Occipital lobe (tissue), 2 donors: ENCODE results near the gene JAKMIP2. TPM values are rescaled to one million over a fixed set of nuclear protein-coding genes. Genes with fewer than 3 reads are reported as not detected.

Experiments
- DNase-seq: peaks from one replicate; lab custom pipeline; 2025; lab: John Stamatoyannopoulos, UW
- total RNA-seq: library from RNA; depleted of rRNA; stranded (reverse); fragments of >200 nt; gene quantifications from one replicate; pipeline ENCODE4 v1.2.3, GENCODE V29; 2014

JAKMIP2 gene
- total RNA-seq, 1 donor from 2014 or later: 67.7 TPM

- no peak for DNase-seq
Observed at GRCh38 chr5:147789820-147790219, 7.3 kb upstream of the JAKMIP2 start.

GRCh38 chr5:147788023-147788422 lies 5.5 kb upstream of the JAKMIP2 start:
- DNase-seq: no peak

GRCh38 chr5:147786142-147786541 lies 3.6 kb upstream of the JAKMIP2 start:
- DNase-seq: no peak

DNA sequence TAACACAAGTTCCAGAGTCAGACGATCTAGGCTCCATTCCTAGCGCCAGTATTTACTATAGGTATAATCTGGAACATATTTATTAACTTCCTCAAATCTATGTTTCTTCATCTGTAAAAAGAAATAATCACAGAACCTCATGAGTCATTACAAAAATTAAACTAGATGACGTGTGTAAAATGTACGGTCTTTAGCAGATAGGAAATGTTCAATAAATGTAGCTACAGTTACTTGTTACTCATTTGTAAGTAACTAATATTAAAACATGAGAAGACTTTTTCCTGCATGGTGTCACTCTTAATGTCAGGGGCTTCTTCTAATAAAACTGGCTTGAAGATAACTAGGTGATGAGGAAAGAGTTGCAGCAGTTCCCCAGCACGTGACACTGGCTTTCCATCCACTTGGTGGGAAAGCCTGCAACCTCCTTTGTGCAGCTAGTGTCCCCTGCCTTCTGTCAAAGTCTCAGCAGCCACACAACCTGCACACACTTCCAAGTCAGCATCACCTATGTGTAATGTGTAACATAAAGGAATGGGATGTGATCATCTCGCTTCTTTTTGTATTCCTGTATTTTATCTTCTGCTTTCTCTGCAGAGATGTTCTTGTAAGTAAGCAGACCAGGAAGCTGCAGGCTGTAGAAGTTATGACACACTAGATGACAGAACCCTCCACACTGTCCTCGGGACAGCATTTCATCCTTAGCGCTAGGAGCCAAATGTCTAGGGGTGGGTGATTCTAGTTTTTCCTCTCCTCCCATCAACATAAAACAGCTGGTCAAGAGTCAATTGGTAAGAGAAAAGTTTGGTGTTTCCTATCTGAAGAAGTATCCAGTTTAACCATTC lies 1.8 kb upstream of the JAKMIP2 start:
- DNase-seq: no peak

DNA sequence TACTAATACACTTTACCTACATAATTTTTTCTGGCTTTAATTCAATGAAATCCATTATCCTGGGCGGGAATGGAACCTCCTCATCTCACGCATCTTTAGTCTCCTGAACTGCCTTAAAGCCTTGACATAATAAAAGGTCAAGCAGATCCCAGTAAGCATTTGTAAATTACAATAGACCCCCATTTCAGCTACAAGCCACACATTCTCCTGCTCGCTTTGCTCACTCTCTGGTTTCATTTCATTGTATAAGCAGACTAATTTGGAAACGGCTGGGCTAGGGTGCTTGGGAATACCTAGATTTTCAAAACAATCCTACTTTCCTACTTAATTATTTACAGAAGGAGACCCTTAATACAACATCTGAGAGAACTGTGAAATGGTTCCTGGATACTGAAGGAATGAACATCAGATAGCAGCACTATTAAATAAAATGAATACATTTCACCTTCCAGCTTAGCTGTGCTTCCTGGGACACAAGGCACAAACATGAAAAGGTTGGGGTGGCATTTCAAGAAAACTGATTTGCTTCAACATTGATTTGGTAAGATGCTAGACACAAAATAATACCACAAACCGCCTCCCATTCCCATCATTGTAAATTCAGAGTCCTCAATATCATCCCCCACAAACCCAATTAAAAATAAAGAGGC lies 1.5 kb downstream of the JAKMIP2 start:
- no peak for DNase-seq

DNA sequence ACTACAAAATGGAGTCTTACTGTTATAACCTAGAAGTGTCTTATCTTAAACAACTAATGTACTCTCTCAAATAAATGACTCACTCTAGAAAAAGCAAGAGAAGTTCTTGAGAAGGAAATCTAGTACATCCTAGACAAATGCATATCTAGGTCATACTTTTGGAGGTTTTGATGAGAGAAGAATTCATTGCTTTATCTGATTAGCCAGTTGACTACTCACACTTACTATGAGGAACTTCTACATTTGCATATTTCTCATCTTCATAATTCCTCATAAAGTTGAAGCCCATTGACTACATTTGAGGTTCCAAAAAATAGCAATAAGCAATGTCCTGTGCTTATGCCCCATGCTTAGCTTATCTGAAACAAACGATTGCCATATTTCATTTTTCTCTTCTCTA lies 2.8 kb downstream of the JAKMIP2 start:
- DNase-seq: no peak

DNA sequence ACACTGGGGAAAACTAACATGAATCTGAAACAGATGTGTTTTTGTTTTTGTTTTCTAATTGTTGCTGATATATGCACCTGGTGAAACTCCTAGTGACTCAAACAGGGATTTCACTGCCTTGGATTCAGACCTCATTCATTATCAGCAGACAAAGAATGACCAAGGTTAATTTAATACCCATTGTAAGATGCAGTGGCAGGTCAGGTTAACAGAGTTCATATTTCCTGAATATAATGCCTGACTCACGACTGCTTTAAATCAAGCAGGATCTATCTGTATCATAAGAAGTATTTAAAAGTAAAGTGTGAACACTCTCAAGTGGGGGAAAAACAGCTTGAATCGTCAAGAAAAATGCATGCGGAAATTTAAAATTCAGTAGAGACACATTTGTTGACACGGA lies 5.5 kb downstream of the JAKMIP2 start:
- DNase-seq: no peak

DNA sequence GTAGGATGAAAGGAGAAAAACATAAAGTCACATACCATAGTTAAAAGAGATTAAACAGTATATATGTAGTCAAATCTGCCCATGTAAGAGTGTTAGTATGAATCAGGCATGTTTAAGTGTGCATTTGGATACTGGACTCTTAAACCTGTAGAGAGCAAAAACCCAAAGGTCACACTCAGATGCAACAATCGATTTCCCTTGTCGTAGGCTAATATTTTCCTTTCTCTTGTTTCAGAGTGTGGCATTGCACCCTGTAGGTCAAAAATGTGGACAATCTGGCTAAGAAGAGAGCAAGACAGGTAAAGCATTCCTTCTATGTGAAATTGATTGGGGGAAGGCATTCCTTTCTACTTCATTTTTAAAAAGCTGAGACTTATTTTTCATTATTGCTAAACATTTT lies 8.9 kb downstream of the JAKMIP2 start:
- DNase-seq: no peak

- no peak for DNase-seq
Observed at GRCh38 chr5:147773139-147773538, 9.4 kb downstream of the JAKMIP2 start.

GRCh38 chr5:147767048-147767447 lies 15.5 kb downstream of the JAKMIP2 start:
- no peak for DNase-seq

- DNase-seq: no peak
Observed at GRCh38 chr5:147763791-147764525, 18.6 kb downstream of the JAKMIP2 start.

DNA sequence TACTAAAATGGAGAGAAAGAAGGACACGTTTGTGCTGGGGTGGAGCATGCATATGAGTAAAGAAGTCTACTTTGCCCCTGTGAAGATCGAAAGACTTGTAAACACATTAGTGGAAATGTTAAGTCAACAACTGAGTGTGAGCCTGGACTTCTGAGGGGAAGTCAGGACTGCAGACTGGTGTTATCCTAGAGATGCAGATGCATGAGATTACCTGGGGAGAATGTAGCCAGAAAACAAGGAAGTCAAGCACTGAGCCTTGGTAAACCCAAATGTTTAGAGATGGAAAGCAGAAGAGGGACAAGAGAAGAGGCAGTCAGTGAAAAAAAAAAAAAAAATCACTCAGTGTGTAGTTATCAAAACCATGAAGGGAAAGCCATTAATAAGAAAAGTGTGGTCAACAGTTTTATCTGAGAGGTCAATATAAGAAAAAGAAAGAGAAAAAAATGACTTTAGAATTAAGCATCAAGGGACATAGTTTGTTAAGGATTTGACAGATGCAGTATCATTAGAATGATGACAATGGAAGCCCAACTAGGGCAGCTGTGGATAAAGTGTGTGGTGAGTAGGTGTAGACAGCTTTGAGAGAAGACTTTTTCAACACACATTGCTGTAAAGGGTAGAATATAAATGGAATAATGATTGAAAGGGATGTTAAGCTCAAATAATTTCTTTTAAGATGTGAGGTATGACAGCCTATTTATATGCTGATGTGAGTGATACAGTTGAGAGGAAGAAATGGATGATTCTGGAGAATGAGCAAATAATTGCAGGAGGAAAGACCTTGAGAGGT lies 22.2 kb downstream of the JAKMIP2 start:
- no peak for DNase-seq

DNA sequence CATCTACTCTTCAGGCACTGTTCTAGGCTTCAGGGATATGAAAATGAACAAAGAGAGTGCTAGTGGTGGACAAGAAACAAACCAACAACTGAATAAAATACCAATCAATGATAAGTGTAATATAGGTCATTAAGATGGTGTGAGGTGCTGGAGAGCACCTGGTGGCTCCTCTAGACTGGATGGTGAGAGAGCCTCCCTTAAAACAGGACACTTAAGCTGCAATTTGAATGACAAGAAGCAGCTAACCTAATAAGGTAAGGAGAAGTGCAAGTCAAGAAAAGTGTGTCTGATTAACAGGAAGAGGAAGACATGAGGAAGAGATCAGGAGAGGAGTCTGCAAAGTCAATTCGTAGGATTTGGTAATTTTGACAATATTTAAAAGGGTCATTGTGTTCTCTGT lies 23.1 kb downstream of the JAKMIP2 start:
- no peak for DNase-seq

- DNase-seq: no peak
Observed at GRCh38 chr5:147756566-147756965, 26.0 kb downstream of the JAKMIP2 start.

GRCh38 chr5:147754372-147755122 lies 28.0 kb downstream of the JAKMIP2 start:
- DNase-seq: no peak

GRCh38 chr5:147753765-147754164 lies 28.8 kb downstream of the JAKMIP2 start:
- DNase-seq: no peak

GRCh38 chr5:147752666-147753290 lies 29.8 kb downstream of the JAKMIP2 start:
- DNase-seq: no peak

- DNase-seq: no peak
Observed at GRCh38 chr5:147752033-147752432, 30.5 kb downstream of the JAKMIP2 start.

DNA sequence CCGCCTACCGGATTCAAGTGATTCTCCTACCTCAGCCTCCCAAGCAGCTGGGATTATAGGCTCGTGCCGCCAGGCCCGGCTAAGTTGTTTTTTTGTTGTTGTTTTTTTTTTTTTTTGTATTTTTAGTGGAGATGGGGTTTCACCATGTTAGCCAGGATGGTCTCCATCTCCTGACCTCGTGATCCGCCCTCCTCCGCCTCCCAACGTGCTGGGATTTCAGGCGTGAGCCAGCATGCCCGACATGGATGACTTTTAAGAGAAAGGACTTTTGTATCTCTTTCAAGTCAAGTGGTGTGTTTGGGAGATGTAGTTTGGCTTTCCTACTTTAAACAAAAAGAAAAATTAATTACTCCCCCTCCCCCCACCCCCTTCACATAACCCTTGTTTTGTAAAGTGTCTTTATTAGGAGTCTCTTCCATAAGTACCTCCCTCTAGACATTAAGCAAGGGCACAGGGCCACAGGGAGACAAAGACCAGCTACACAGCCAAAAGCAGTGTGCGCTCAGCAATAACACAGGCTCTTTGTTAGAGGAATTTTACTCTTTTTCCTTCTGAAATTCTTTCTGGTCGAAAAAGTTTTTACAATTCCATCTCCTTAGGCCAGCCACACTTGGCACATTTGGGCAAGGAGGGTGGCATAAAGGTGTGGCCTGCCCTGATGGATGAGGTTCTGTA lies 31.2 kb downstream of the JAKMIP2 start:
- DNase-seq: no peak

- no peak for DNase-seq
Observed at GRCh38 chr5:147750065-147750464, 32.5 kb downstream of the JAKMIP2 start.
